Nucleus accumbens (tissue), 56 donors: ENCODE measurements around the gene CCL14.
"Not testable (repeated sequence)": the region's sequence is repeated elsewhere in the genome, so short reads cannot be mapped to it uniquely, and the experiment has no call there.

Experiments used
- DNase-seq, 56 donors: peaks; one replicate each; lab custom pipeline; 2025; lab: John Stamatoyannopoulos, UW

Gene CCL14

GRCh38 chr17:35986643-35987042 is at the start of gene CCL14:
Gene CCL14 (minus strand): TSS chr17:35986729. CDS start chr17:35986649, 80 bp downstream.
- no peak for DNase-seq

- DNase-seq = no peak
Observed at GRCh38 chr17:36036235-36036634, 49.7 kb upstream of the CCL14 start.

DNA sequence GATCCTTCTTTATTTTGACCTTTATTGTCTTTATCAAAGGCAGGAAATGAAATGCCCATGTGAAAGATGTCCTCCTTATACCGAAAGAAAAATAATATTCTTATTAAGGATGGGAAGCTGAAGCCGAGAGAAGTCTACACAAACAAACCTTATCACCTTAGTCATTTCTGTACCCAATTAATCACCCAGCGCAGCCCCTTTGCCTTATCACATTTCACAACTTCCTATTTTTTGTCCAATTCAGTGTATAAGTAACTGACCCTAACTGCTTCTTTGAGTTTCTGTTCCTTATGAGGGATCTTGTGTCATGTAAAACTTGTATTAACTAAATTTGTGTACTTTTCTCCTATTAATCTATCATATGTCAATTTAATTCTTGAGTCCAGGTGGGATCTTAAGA is 47.6 kb upstream of the CCL14 start:
- DNase-seq = no peak

- DNase-seq = no peak
Observed at GRCh38 chr17:36030956-36031355, 44.4 kb upstream of the CCL14 start.

DNA sequence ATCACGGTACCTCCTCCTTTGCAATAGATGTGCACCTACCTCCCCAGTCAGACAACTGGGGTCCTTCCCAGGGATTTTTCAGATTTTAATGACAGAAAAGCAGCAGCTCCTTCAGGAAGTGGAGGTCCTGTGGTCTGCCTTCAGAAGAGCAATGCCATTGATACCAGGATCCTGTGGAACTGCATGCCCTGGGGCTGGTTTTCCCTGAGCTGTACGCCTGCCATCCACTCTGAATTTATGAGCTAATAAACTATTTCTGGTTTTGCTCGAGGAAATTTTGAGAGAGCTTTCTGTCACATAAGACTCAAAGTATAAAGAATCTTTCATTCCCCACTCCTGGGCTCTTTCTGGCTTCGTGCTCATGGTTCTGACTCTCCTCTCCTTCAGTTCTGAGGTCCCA is 41.2 kb upstream of the CCL14 start:
- DNase-seq = no peak

- DNase-seq = no peak
Observed at GRCh38 chr17:36024106-36024869, 37.8 kb upstream of the CCL14 start.

GRCh38 chr17:36019423-36019822 is 32.9 kb upstream of the CCL14 start:
- DNase-seq = no peak

DNA sequence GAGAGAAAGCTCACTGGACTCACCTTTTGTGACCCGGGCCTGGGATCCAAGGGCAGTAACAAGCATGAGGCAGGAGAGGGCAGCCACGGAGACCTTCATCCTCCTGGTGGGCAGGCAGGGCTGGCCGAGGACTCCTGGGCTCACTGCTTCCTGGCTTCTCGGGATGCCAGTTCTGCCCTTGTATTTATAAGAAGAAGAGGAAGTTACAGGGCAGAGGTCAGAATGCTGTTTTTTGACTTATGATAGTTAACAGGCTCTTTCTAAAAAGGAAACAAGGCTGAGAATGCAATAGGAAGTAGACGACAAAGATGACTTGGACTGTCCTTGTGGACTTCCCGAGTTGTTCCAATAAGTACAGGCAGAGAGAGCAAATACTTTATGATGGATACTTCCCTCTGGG is 31.3 kb upstream of the CCL14 start, which contains the start of gene CCL23:
Gene CCL23 (minus strand): TSS at position 174 of the 400 bp plus-strand sequence. CDS start 75 bp downstream, at position 99.
- no peak for DNase-seq

GRCh38 chr17:36016555-36016954 is 30.0 kb upstream of the CCL14 start:
- no peak for DNase-seq

- DNase-seq = not testable (repeated sequence)
Observed at GRCh38 chr17:36015895-36016294, 29.4 kb upstream of the CCL14 start.

DNA sequence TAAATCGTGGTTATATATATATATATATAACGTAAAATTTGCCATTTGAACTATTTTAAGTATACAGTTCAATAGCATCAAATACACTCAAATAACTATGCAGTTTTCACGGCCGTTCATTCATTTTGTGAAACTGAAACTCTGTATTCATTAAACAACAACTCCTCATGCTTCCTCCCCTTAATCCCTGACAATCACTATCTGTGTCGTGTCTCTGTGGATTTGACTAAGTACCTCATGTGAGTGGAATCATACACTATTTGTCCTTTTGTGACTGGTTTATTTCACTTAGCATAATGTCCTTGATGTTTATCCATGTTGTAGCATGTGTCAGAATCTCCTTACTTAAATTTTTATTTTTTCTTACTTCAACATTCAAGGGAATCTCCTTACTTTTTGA is 28.4 kb upstream of the CCL14 start:
- no peak for DNase-seq

DNA sequence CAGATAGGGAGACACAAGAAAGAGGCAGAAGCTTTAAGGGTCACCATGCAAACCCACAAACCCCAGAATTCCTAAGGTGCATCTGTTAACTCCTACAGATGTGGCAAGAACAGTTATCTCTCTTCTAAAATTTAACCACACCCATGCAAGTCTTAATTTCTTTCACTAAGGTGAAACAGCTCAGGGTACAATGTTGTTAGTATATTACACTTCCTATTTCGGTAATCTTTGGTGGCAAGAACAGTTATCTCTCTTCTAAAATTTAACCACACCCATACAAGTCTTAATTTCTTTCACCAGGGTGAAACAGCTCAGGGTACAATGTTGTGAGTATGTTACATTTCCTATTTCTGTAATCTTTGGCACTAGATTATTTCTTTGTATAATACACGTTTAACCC is 24.7 kb upstream of the CCL14 start:
- DNase-seq = no peak

DNA sequence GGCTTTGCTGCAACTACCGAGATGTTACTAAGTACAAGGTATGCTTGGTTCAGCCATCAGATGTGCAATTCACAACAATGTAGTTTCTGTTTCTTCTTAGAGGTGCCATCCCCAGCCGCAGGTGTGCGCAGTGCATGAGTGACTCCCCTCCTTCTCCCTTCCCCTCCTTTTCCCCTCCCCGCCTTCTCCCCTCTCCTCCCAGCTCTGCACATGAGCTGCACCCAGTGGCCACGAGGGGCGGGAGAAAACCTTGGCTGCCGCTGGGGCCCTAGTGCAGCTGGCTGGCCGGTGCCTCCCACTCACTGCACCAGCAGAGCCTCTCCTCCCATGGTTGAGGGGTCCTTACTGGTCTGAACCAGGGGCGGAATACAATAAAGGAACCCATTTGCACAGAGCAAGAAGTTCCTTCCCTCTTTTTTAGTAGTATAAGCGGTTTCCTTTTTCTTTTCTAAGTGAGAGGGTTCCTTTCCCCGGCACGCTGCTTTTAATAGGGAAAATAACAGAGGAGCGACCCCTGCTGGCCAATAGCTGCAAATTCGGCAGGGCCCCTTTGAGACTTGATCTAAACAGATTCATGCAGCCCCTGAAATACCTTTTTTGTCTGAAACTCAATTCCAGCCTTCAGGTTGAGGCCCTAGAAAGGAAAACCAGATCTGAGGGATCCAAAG is 22.6 kb upstream of the CCL14 start:
- DNase-seq = no peak

- DNase-seq = no peak
Observed at GRCh38 chr17:36004594-36005108, 18.1 kb upstream of the CCL14 start.

DNA sequence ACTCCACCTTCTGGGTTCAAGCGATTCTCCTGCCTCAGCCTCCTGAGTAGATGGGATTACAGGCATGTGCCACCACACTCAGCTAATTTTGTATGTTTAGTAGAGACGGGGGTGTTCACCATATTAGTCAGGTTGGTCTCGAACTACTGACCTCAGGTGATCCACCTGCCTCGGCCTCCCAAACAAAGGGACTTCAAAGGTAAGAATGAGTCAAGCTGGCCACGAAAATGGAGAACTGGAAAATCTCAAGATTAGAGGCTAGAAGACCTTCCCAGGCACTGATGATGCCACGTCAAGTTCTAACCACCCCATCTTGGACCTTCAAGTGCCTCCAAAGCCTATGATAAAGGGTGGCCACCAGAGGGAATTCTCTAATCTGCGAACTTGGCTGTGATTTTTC is 16.1 kb upstream of the CCL14 start:
- no peak for DNase-seq

- no peak for DNase-seq
Observed at GRCh38 chr17:36001862-36002603, 15.5 kb upstream of the CCL14 start.

DNA sequence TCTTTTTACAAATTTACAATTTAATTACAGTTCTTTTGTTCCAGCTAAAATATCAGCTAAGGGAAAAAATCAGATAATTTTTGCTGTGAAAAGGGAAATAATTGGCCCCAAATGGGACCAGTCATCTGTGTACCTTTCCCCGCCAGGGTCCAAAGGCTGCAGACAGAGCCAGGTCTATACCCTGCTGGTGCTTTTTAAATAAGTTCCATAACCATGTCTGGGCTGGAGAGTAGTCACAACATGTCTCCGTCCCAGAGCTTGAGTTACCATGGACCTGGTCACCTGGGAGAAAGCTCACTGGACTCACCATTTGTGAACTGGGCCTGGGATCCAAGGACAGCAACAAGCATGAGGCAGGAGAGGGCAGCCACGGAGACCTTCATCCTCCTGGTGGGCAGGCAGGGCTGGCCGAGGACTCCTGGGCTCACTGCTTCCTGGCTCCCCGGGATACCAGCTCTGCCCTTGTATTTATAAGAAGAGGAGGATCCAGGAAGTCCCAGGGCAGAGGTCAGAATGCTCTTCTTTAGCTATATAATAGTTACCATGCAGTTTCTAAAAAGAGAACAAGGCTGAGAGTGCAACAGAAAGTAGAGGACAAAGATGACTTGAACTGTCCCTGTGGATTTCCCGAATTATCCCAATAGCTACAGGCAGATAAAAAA is 14.7 kb upstream of the CCL14 start, which contains the start of gene CCL15:
Gene CCL15 (minus strand): TSS at position 444 of the 662 bp plus-strand sequence. CDS start 61 bp downstream, at position 383.
- no peak for DNase-seq

DNA sequence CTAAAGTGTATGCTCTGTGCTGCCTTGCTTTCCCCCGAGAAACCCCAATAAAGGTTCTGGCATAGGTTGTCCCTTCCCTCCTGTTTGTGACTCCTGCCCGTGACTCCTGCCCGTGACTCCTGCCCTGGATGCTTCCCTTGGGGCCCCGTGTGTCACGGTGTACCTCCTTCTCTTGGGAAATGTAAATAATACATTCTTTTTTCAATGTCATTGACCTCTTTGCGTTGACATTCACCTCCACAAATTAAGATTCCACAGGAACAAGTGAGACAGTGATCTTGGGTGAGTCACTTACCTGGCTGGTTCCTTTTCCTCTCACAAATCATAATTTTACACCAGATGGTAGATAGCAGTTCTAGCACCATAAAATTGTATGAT is 14.2 kb upstream of the CCL14 start:
- DNase-seq = no peak

- no peak for DNase-seq
Observed at GRCh38 chr17:35998756-35999155, 12.2 kb upstream of the CCL14 start.

- DNase-seq = peak in 1 of 56 donors; percentile 11
Observed at GRCh38 chr17:35998018-35998545, 11.6 kb upstream of the CCL14 start.
